Prostate gland (tissue), 2 donors: Measurements from ENCODE around the gene MRAS.

ENCODE experiments used
- POLR2A ChIP-seq: fragments of 450-650 bp; IDR thresholded peaks from one replicate; pipeline ENCODE4 v1.6.1; 2016; ENCODE audit warnings: antibody characterized with exemption, mild to moderate bottlenecking
- POLR2AphosphoS5 ChIP-seq: sonication (generic); formaldehyde crosslinking; IDR thresholded peaks from one replicate; pipeline ENCODE4 v1.6.1; 2017; ENCODE audit warnings: antibody characterized with exemption
- TF ChIP-seq, protein P1 (sequence below), 4 experiments: fragments of 200-600 bp in 2 of 4; fragments of 450-650 bp in 2 of 4; sonication (generic) in 2 of 4; IDR thresholded peaks; 1 replicate in 3 of 4; 2 replicates in 1 of 4; pipeline ENCODE4 v1.5.1; 2016 to 2019; ENCODE audit warnings: antibody characterized with exemption in 4 of 4, mild to moderate bottlenecking in 2 of 4, moderate library complexity in 2 of 4

GRCh38 chr3:138440596-138440995, 92.2 kb downstream of the MRAS start:
- TF ChIP-seq POLR2A (no peak), POLR2AphosphoS5 (no peak)
- TF ChIP-seq, protein P1, sequence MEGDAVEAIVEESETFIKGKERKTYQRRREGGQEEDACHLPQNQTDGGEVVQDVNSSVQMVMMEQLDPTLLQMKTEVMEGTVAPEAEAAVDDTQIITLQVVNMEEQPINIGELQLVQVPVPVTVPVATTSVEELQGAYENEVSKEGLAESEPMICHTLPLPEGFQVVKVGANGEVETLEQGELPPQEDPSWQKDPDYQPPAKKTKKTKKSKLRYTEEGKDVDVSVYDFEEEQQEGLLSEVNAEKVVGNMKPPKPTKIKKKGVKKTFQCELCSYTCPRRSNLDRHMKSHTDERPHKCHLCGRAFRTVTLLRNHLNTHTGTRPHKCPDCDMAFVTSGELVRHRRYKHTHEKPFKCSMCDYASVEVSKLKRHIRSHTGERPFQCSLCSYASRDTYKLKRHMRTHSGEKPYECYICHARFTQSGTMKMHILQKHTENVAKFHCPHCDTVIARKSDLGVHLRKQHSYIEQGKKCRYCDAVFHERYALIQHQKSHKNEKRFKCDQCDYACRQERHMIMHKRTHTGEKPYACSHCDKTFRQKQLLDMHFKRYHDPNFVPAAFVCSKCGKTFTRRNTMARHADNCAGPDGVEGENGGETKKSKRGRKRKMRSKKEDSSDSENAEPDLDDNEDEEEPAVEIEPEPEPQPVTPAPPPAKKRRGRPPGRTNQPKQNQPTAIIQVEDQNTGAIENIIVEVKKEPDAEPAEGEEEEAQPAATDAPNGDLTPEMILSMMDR (IDR thresholded peaks at IDR 0.05), result no peak
